GM21367 (cell line): ENCODE measurements around the gene DOK7.
"Not testable (repeated sequence)": the region's sequence is repeated elsewhere in the genome, so short reads cannot be mapped to it uniquely, and the experiment has no call there.

Source experiments
- ATAC-seq: cut with Tn5 transposase; IDR thresholded peaks from one replicate; pipeline ENCODE4 v1.9.1; 2021; ENCODE audit not compliant: unreplicated experiment

DOK7 gene

DNA sequence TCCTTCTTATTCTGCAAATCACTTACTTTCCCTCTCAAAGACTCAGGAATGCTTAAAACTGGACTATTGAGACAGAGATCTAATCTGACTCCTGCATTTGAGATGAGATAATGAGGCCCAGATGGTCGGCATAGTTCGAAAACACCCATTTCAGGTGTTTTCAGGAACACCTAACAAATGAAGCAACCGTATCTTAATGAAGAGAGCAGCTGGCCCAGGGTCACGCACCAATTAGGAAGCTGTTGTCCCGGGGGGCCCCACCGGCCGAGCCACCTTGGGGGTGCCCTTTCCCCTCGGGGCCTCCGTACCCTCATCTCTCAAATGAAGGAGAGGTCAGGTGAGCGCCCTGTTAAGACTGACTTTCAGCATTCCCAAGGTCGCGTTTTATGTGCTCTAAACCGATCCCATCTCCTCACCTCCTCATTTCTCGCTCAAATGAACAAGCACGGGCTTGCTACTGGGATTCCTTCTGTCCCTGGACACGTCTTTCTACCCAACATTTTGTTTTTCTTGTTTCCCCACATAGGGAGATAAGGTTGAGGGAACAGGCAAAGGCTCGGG is 68.3 kb downstream of the DOK7 start:
- ATAC-seq, result no peak

DNA sequence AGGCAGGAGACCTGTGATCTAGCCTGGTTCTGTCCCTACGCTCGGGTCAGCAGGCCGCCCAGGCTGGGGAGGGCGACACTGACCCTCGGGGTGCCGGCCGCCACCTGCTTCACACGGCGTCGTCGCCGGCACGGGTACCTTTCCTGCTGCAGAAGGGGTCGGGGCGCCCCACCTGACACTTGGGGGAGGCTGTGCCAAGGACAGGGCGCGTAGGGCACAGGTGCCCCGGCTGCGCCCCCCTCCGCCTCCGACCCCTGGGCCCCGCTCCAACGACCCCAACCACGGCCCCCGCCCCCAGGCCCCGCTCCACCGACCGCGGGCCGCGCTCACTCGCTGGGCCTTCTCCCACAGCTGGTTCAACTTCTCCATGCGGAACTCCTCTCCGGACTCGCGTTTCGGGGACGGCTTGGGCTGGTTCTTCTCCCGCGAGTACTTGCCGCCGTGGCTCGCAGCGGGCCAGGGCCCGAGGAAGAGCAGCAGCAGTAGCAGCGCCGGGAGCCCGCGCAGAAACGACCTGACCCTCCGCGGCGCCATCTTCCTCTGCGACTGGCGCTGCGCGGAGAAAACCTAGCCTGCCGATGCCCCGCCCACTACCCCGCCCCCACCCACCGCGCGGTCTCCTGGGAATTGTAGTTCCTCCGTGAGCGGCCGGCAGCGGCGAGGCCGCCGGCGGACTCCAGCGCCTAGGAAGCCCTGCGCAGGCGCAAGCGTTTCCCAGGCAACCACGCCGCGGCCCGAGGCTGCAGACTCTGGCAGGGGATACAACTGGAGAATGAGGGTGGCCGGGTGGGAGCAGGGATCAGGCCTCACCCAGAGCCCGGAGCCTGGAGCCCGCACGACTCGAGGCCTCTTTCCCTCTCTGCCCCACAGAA is 69.0 kb downstream of the DOK7 start, which contains the start of gene LRPAP1:
Gene LRPAP1 (minus strand): TSS at position 544 of the 872 bp plus-strand sequence. CDS start 10 bp downstream, at position 534.
- ATAC-seq, result peak; percentile 72

DNA sequence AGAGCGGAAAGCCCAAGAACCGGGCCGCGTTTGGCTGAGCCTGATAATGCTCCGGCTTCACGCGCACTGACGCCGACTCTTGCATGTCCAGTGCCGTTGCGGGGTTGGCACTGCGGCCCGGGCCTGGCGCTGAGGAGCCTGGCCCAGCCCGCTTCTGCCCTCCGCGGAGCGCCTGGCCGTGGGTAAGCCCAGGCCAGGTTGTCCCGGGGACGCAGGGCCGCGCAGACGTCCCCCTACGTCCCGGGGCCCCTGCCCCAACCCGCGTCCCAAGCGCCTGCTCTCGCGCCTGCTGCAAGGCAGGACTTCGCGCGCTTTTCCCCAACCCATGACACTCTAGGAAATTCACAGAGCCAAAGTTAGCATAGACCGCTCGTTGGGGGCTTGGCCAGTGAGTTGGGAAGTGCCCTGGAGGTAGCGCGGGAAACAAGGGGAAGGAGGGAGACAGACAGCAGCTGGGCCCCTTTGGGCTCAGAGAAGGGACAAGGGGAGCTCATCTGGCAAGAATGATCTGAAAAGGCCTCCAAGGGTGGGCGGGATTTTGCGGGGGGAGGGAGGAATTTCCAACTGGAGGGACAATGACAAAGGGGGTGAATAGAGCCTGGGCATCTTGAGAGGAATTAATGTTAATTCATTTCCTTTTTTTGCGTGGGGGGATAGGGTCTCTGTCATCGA is 69.8 kb downstream of the DOK7 start:
- ATAC-seq, result no peak

DNA sequence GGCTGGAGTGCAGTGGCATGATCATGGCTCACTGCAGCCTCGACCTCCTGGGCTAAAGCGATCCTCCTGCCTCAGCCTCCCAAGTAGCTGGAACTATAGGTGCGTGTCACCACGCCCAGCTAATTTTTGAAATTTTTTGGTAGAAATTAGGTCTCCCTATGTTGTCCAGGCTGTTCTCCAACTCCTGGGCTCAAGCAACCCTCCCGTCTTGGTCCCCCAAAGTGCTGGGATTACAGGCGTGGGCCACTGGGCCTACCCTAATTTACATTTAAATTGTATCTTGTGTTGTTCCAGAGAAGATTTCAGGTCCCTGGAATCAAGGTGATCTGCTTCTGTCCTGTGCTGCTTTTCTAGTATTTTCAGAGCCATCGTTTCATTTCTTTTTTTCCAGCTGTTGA is 70.3 kb downstream of the DOK7 start:
- ATAC-seq, result no peak

DNA sequence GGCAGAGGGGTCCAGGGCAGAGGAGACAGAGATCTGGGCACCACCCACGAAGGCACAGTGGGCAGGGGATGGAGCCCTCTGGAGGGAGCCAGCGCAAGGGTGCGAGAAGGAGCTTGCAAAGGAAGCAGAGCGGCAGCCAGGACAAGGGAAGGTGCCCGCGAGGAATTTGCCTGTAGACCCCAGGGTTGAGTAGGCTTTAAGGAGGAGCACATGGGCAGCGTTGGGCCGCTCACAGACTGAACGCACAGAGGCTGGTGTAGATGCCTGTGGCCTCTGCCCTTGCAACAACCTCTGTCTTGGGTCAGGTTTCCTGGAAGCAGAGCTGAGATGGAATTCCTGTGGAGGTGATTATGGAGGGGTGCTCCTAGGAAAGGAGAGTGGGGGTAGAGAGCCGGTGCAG is 72.7 kb downstream of the DOK7 start:
- not testable (repeated sequence) for ATAC-seq

DNA sequence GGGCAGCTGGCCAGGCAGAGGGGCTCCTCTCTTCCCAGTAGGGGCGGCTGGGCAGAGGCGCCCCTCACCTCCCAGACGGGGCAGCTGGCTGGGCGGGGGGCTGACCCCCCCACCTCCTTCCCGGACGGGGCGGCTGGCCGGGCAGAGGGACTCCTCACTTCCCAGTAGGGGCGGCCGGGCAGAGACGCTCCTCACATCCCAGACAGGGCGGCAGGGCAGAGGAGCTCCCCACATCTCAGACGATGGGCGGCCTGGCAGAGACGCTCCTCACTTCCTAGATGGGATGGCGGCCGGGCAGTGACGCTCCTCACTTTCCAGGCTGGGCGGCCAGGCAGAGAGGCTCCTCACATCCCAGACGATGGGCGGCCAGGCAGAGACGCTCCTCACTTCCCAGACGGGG is 75.8 kb downstream of the DOK7 start:
- not testable (repeated sequence) for ATAC-seq

DNA sequence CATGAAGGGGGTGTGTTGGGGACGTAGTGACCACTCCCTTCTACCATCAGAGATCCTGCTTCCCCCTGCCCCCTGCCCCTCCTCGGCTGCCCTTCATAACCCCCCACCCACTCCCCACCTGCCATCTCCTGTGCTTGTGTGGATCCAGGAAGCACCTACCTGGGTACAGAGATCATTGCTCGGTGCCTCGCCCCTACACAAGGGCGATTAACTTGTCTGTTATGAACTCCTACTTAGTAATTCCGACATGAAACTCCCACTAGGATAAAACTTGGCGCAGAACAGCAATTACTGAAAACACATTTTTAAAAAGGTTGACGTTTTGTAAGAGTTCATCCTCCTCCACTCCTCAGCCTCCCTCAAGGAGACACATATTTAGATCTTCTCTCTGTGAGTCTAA is 80.3 kb downstream of the DOK7 start:
- not testable (repeated sequence) for ATAC-seq
